Anterior cingulate cortex (tissue), 58 donors: ENCODE measurements around the gene VARS1.
A peak's percentile ranks its signal among the peaks of the same experiment; 100 is the strongest.
"Not testable (repeated sequence)": the region's sequence is repeated elsewhere in the genome, so short reads cannot be mapped to it uniquely, and the experiment has no call there.

Experiments
- DNase-seq, 58 donors: peaks; one replicate each; lab custom pipeline; 2025; lab: John Stamatoyannopoulos, UW

Gene VARS1

GRCh38 chr6:31794866-31795615 lies 511 bp downstream of the VARS1 start:
- peak in 9 of 58 donors; percentile 27 to 72 (median 58) for DNase-seq

GRCh38 chr6:31794294-31794865 lies 1.2 kb downstream of the VARS1 start:
- peak in 1 of 58 donors; percentile 5 for DNase-seq

- not testable (repeated sequence) for DNase-seq
Measured at GRCh38 chr6:31793927-31794245, 1.7 kb downstream of the VARS1 start.

DNA sequence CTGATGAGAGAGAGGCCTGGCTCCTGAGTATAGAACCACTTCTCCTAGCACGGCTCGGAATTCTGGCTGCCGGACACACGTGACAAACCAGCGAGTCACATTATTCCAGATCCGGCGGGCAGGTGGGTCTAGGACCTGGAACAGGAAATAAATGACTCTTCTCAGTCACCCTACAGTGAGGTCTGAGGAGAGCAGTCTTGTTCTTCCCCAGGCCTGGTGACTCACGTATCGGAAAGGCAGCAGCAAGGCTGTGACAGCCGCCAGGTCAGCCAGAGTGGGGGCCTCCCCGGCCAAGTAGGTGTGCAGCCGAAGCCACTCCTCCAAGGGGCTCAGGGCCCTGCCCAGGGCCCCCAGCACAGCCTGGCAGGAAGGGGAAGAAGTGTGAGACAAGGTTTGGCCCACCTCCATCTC lies 2.8 kb downstream of the VARS1 start:
- DNase-seq = no peak

GRCh38 chr6:31792090-31792374 lies 3.5 kb downstream of the VARS1 start:
- no peak for DNase-seq

DNA sequence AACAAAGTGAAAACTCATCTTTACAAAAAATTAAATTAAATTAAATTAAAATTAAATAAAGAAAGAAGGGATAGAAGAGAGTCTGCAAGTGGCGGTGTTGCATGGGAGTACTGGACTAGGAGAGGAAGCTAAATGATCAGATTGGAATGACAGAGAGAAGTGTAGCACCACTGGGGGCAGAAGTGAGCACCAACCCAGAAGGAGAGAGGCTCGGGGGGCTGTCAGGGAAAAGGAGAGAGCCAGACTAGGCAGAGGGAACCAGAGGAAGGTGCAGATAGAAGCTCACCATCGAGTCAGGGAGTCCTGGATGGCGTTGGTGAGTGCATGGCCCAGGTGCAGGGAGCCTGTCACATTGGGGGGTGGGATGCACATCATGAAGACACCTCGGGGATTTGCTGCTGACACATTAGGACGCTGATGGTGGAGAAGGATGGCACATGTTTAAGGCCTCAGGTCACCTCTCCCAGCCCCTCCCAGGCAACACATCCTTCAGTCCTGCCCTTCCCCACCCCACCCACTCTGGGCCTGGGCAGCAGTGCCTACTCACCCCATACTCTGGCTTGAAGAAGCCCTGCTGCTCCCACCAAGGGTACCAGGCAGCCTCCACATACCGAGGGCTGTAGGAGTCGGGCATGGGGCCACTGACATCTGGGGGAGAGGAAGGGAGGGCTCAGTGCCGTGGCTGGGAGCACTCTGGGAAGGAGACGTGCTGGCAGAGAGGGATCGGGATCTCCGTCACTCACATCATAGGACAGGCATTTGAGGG lies 4.0 kb downstream of the VARS1 start:
- peak in 22 of 58 donors; percentile 5 to 61 (median 20) for DNase-seq

DNA sequence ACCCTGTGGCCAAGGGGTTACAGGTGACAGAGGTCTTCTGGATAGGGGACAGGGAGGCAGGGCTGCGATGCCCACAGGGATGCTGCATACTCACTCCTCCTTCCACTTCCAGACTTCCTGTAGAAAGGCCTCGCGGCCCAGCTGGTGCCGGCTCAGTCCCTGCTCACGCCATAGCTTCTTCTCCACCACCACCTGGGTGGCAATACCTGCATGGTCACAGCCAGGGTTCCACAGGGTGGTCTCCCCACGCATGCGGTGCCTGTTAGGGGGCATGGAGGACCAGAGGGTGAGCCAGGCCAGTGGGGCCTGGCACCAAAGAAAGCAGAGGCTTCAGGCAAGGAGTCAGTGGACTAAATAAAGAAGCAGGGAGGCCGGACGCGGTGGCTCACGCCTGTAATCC lies 10.1 kb downstream of the VARS1 start:
- no peak for DNase-seq

DNA sequence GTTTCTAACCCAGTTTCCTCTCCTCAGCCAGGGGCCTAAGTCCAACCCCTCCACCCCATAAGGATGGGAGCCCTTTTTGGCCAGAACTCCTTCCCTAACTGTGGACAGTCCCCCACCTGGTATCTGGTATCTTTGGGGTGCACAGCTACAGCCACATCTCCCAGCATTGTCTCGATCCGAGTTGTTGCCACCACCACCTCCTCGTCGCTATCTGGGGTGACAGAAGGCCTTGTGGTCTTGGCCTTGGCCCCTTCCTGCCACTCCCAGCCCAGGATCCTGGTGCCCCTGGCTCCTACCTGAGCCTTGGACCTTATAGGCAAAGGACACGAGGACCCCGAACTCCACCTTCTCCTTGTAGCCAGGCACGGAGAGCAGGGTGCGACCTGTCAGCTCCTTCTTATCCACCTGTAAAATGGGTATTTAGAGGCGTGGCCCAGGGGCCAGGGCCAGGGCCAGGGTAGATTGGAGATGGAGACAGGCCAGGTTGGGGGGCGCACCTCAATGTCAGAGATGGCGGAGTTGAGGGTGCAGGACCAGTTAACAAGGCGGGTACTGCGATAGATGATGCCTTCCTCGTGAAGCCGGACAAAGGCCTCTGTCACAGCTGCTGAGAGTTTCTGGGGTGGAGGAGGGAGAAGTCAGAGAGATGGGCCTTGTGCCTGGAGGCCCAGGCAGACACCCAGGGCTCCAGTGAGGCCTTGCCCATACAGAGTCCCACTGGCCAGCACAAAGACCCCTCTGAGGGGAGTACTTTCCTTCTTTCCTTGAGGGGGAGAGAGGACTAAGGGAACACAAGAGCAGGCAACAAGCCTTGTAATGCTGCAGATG lies 11.2 kb downstream of the VARS1 start:
- peak in 1 of 58 donors; percentile 15 for DNase-seq

DNA sequence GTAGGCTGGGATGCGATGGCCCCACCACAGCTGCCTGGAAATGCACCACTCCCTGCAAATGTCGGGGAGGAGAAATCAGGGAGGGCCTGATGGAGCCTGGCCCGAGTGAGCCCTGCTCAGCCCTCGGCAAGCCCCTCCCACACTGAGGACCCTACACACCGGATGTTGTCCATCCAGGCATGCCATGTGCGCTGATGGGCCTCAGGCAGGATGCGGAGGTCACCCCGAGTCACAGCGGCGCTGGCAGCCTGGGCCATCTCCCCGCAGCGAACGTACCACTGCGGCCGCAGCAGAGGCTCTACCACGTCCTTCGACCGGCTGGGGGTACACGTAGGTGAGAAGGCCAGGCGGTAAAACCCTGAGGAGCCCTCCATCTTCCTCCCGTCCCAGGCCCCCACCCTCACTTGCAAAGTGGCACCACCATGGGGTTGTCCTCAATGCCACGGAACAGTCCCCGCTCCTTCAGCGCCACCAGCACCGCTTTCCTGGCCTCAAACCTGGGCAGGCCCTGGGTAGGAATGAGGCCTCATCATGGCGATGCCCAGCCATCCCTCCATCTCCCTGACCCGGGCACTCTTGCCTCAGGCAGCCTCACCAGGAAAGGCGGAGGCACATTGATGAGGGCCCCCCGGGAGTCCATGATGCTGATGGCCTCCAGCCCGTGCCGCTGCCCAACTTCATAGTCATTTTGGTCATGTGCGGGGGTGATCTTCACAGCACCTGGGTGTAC lies 13.3 kb downstream of the VARS1 start:
- DNase-seq = no peak

- no peak for DNase-seq
Measured at GRCh38 chr6:31781244-31782125, 14.1 kb downstream of the VARS1 start.

DNA sequence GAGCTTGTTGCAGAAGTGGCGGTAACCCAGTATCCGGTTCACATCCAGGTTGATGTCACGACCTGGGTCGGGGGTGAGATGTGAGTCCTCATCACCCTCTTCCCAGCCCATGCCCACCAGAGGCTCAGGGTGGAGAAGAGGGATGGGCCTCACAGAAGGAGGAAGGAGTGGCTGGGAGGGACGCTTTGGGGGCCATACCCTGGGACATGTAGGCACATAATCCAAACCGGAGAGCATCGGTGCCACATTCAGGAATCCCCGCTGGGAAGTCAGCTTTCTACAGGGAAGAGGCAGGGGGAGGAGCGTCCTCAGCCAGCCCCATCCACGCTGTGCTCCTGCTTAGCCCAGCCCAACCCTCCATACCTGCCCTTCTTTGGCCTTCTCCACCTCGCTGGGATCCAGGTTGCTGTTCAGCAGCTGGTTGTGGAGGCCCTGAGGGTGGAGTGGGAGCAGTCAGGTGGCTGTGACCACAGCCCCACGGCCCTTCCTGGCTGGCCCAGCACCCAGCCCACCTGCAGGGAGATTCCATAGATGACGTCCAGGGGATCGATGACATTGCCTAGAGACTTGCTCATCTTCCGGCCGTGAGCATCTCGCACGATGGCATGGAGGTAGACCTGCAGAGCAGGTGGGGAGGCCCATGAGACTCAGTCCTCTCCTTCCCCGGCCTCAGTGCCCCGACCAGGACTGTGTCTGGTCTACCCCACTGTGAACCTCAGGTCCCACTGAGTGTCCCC lies 14.9 kb downstream of the VARS1 start:
- no peak for DNase-seq

GRCh38 chr6:31779908-31780307 lies 15.6 kb downstream of the VARS1 start:
- DNase-seq = no peak

- no peak for DNase-seq
Measured at GRCh38 chr6:31778999-31779885, 16.3 kb downstream of the VARS1 start.

DNA sequence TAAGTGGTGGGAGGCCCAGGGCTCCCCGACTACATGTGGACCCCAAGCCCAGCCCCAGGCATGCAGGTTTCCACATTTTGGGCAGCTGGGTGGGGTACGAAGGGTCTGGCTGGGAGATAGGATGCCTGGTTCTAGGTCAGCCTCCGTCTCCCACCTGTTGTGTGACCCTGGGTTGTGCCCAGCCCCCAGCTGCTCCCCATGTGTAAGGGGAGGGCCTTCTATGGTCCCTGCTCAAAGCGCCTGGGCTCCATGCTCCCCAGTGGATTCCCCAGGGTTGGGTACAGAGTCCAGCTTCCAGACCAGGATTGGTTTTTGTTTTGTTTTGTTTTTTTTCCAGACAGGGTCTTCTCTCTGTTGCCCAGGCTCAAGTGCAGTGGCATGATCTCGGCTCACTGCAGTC lies 17.4 kb downstream of the VARS1 start:
- DNase-seq = no peak

- DNase-seq = no peak
Measured at GRCh38 chr6:31777667-31778050, 17.9 kb downstream of the VARS1 start.

DNA sequence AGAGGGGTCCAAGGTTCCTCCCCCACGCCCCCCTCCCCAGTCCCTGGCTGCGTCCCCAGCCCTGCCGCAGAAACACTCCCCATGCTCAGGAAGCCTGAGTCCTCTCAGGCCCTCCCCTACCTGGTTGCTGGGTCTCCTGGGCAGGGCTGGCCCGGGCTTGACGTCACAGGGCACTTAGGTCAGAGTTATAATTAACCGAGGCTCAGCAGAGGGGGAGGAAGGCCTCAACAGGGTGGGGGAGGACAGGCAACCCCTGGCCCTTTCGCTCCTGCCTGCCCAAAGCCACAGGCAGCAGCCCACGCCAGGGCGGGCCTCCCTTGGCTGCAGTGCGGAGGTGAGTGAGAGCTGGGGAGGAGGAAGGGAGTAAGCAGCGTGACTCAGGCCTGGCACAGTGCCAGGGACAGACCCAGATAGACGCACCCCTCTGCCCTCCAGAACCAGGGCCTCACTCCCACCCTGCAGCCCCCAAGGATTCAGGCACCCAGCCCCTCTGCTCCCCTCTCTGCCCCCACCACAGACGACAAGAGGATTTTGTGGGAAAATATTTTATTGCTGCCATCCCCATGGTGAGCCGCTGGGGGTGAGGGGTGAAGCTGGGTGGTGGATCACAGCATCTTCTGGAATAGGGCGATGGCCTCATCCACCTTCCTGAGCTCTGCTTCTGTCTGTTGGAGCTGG lies 18.4 kb downstream of the VARS1 start, which contains the start of gene VWA7:
Gene VWA7, minus strand, starts transcription at position 340 of the 678 bp plus-strand sequence. CDS start 549 bp downstream, outside the sequence.
- peak in 11 of 58 donors; percentile 17 to 82 (median 43) for DNase-seq

DNA sequence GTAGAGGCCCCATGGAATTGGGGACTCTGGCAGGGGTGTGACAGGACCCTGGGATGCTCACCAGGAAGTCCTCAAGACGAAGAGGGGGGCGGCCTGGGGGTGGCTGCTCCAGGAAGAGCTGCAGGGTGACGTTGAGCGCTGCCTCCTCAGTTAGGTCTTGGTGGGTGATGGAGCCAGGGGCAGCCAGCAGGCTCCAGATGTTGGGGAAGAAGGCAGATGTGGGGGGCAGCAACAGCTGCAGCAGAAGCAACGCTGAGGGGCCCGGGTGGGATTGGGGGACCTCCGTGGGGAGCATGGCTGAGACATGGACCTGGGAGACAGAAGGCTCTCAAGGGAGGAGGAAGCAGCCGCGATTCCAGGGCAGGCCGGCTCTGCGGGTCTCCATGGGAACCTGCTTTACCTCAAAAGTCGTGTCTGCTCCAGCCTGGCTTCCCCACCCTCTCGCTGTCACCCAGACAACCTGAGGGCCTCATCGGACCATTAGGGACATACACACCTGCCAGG lies 19.0 kb downstream of the VARS1 start:
- peak in 15 of 58 donors; percentile 6 to 82 (median 30) for DNase-seq
